ENCODE measurements around the gene TMEM132A. TPM values are rescaled to one million over a fixed set of nuclear protein-coding genes. Genes with fewer than 3 reads are reported as not detected.

The TMEM132A gene
- total and polyA plus RNA-seq, 7 donors = 0.49 to 17.4 (median 2.3) TPM

GRCh38 chr11:60913793-60914632, 10.2 kb upstream of the TMEM132A start, which contains the start of gene TMEM109:
Gene TMEM109, plus strand, starts transcription at chr11:60914158. Its CDS starts 5,536 bp downstream, at chr11:60919694.
- no peaks in the 10 kb centered on the region for H3K36me3 ChIP-seq
- peak; percentile 94 for DNase-seq
- peaks cover 0 to 38% (median 28%) of the 10 kb centered on the region in 4 donors for H3K4me1 ChIP-seq
- no peaks in the 10 kb centered on the region for H3K9me3 ChIP-seq
- TF ChIP-seq POLR2A (IDR thresholded peaks at IDR 0.05) (peak in 1 of 2 donors; percentile 21), EP300 (IDR thresholded peaks at IDR 0.05) (no peak), POLR2AphosphoS5 (IDR thresholded peaks at IDR 0.05) (peak in 3 of 4 donors; percentile 71 to 83 (median 75))
- TF ChIP-seq, protein P1, sequence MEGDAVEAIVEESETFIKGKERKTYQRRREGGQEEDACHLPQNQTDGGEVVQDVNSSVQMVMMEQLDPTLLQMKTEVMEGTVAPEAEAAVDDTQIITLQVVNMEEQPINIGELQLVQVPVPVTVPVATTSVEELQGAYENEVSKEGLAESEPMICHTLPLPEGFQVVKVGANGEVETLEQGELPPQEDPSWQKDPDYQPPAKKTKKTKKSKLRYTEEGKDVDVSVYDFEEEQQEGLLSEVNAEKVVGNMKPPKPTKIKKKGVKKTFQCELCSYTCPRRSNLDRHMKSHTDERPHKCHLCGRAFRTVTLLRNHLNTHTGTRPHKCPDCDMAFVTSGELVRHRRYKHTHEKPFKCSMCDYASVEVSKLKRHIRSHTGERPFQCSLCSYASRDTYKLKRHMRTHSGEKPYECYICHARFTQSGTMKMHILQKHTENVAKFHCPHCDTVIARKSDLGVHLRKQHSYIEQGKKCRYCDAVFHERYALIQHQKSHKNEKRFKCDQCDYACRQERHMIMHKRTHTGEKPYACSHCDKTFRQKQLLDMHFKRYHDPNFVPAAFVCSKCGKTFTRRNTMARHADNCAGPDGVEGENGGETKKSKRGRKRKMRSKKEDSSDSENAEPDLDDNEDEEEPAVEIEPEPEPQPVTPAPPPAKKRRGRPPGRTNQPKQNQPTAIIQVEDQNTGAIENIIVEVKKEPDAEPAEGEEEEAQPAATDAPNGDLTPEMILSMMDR (IDR thresholded peaks at IDR 0.05) = peak in 1 of 4 experiments; percentile 10
- intact Hi-C loops (cut with DNase I) = loop anchor here (2.0 to 10.0 kb wide), 4 partner anchors 37 to 1359 kb away; partner anchors contain the start of gene VPS37C
- peak within 1 kb of the TSS; percentile 91 to 98 (median 95) for H3K27ac ChIP-seq
- peak within 1 kb of the TSS; percentile 82 to 84 (median 83) for H3K4me3 ChIP-seq
- WGBS, 2 donors = 0 to 1% methylated on average over 70 of the region's 70 CpGs
- no peaks in the 10 kb centered on the region for H3K27me3 ChIP-seq

DNA sequence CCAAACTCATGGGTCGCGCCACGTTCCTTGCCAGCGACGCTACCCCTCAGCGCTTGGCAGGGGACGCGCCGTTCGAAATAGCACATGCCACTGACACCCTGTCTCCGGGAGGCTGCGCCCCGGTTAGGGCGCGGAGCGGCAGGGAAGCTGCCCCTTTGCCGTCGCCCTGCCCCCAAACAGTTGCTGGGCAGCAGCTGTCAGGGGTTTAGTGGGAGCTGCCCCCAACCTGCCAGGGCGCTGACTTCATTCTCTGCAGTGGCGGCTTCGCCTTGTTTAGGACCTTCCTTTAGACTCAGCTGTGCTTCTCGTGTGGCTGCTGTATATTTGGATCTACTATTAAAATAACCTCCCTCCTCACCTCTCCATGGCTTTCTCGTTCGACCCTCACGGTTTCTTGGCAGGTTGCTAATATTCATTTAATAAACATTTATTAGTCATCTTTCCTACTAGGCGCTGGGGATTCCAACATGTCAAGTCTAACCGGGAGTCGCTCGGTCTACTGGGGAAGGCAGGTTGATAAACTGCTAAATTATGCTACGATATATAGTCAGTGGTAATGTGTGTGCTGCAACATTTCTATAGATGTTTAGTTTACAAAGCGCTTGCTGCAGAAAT, 9.5 kb upstream of the TMEM132A start:
- Histone ChIP-seq H3K4me3 (peak overlapping the region; percentile 82 to 84 (median 83)), H3K9me3 (no peaks in the 10 kb centered on the region), H3K27ac (peak overlapping the region; percentile 91 to 98 (median 95)), H3K36me3 (peaks cover 0 to 2% (median 0%) of the 10 kb centered on the region in 4 donors), H3K27me3 (no peaks in the 10 kb centered on the region), H3K4me1 (peaks cover 0 to 45% (median 34%) of the 10 kb centered on the region in 4 donors)
- WGBS, 2 donors = 1% methylated on average over 31 of the region's 31 CpGs
- peak; percentile 71 for DNase-seq
- peak in 1 of 4 donors; percentile 6 for TF ChIP-seq POLR2AphosphoS5 (IDR thresholded peaks at IDR 0.05)
- TF ChIP-seq EP300 (IDR thresholded peaks at IDR 0.05) = no peak
- intact Hi-C loops (cut with DNase I) = loop anchor here (2.0 to 10.0 kb wide), 3 partner anchors 36 to 1360 kb away; no protein-coding TSS in a partner anchor

DNA sequence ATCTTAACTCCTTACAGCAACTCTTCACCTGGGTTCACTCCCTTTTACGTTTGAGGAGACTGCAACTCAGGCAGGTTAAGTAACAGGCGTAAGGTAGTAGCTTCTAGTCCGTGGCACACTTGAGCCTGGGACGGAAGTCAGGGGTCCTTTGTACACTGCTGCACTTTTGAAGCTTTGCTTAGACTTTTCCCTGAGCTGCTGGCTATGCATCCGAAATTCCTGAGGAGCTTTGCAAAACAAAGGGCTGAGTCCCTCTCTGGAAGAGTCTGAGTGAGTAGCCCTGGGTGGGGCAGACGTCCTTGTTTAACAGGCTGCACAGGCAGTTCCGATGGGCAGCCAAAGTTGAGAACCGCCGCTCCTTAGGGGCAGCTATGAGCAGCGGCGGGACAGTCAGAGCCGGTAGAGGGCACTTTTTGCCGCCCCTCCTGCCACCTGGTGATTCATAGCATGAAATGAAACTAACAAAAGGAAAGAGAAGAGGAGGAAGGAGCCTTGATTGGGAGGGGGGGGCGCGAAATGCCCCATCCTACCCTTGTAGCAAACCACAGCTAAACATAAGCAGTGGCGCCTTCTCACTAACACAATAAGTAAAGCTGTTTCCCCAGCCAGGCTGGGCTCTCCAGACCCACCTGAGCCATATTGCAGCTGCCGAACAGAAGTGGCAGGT, 8.9 kb upstream of the TMEM132A start:
- Histone ChIP-seq H3K36me3 (peaks cover 4 to 8% (median 6%) of the 10 kb centered on the region in 4 donors), H3K4me3 (peak overlapping the region; percentile 82 to 84 (median 83)), H3K27me3 (no peaks in the 10 kb centered on the region), H3K9me3 (no peaks in the 10 kb centered on the region), H3K4me1 (peaks cover 0 to 49% (median 38%) of the 10 kb centered on the region in 4 donors), H3K27ac (peak overlapping the region; percentile 91 to 98 (median 95))
- DNase-seq = peak; percentile 75
- intact Hi-C loops (cut with DNase I) = loop anchor here (2.0 to 10.0 kb wide), 3 partner anchors 35 to 1361 kb away; no protein-coding TSS in a partner anchor
- WGBS, 2 donors = 5 to 8% methylated on average over 17 of the region's 17 CpGs
- TF ChIP-seq, protein P1 (IDR thresholded peaks at IDR 0.05) = no peak
- TF ChIP-seq POLR2AphosphoS5 (IDR thresholded peaks at IDR 0.05) = no peak
- TF ChIP-seq POLR2A (IDR thresholded peaks at IDR 0.05) = no peak
- no peak for TF ChIP-seq EP300 (IDR thresholded peaks at IDR 0.05)

DNA sequence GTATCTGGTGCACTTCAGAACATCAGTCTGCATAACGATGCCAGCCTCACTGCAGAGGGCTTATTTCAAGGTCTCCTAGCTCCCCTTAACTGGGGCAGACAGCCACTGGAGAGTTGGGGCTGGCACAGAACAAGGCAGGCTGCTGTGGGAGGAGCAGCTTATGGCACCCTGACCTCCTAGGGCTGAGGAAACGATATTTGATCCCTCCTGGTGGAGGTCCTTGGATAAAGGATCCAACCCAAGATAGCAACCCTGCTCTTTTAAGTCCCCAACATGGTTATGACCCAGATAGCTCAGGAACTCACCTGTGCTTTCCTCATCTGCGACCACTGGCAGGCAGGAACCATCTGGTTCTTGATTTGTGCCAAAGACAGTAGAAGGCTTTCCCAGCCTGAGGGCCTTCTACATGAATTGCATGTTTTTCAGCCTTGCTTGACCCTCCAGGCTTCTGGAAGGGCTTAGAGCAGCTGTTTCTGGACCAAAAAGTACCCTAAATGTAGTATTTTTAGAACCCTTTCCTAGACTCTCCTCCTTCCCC, 7.5 kb upstream of the TMEM132A start:
- peak; percentile 32 for DNase-seq
- H3K27ac ChIP-seq = no peak overlapping the region
- no peaks in the 10 kb centered on the region for H3K27me3 ChIP-seq
- TF ChIP-seq EP300 (IDR thresholded peaks at IDR 0.05) = no peak
- no peak for TF ChIP-seq POLR2A (IDR thresholded peaks at IDR 0.05)
- TF ChIP-seq POLR2AphosphoS5 (IDR thresholded peaks at IDR 0.05) = no peak
- TF ChIP-seq, protein P1 (IDR thresholded peaks at IDR 0.05) = no peak
- no peaks in the 10 kb centered on the region for H3K9me3 ChIP-seq
- 87% methylated on average over 3 of the region's 3 CpGs for WGBS, 2 donors
- intact Hi-C loops (cut with DNase I) = loop anchor here (10.0 kb wide), 2 partner anchors 1058 to 1362 kb away; no protein-coding TSS in a partner anchor
- H3K4me1 ChIP-seq = peaks cover 0 to 49% (median 38%) of the 10 kb centered on the region in 4 donors
- H3K4me3 ChIP-seq = no peak overlapping the region
- H3K36me3 ChIP-seq = peaks cover 17 to 22% (median 19%) of the 10 kb centered on the region in 4 donors

Measured in sigmoid colon (tissue), 7 donors.